SK-N-SH treated with all-trans-retinoic acid at 6 μM for 48 hours (cell line): ENCODE data around the gene ABCA10.

Source experiments
- OSR1 ChIP-seq: fragments of 250-450 bp; sonication (Bioruptor Pico); IDR thresholded peaks from 2 replicates; pipeline ENCODE4 v1.8.0; 2022; ENCODE audit warnings: moderate library complexity, mild to moderate bottlenecking, inconsistent platforms
- TCF4 ChIP-seq: fragments of 250-450 bp; sonication (Bioruptor Pico); IDR thresholded peaks from 2 replicates; pipeline ENCODE4 v1.8.0; 2021; ENCODE audit warnings: mild to moderate bottlenecking, moderate library complexity, borderline replicate concordance
- TOX ChIP-seq: fragments of 250-450 bp; sonication (Bioruptor Pico); IDR thresholded peaks from 2 replicates; pipeline ENCODE4 v1.8.0; 2021; ENCODE audit warnings: mild to moderate bottlenecking, moderate library complexity, borderline replicate concordance
- ZNF565 ChIP-seq: fragments of 450-650 bp; formaldehyde crosslinking; conservative IDR thresholded peaks from 2 replicates; pipeline ENCODE4 v1.5.0; 2020; ENCODE audit warnings: low read depth, mild to moderate bottlenecking, moderate library complexity

The ABCA10 gene

DNA sequence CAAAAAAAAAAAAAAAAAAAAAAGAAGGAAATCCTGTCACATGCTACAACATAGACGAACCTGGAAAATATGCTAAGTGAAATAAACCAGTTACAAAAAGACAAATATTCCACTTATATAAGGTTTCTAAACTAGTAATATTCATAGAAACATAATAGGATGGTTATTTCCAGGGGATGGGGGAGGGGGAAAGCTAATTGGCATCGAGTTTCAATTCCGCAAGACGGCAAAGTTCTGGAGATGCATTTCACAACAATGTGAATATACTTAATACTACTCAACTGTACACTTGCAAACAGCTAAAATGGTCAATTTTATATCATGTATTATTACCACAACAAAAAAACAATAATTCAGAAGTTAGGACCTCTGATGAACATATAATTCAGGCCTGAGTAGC, 130.0 kb downstream of the ABCA10 start (continued):
- TF ChIP-seq ZNF565 (CRISPR knock-in tag) (no peak), OSR1 (no peak), TOX (no peak), TCF4 (CRISPR knock-in tag) (no peak)
